Kidney (tissue), 14 donors: ENCODE measurements around the gene CDK16. TPM values are rescaled to one million over a fixed set of nuclear protein-coding genes. Genes with fewer than 3 reads are reported as not detected.

Experiments
- DNase-seq, 5 donors: peaks; one replicate each; pipeline ENCODE4 v3.0.0-alpha.2; 2013 to 2020
- FAIRE-seq: peaks from 2 replicates; lab custom pipeline; 2012; peaks lifted over from hg19 to GRCh38; lab: Jason Lieb, UNC
- H3K27ac ChIP-seq, 2 donors: one replicate each; pipeline ENCODE4 v1.7.0; 2013; ENCODE audit warnings: low read depth in 2 of 2, low read length in 2 of 2, inconsistent platforms in 1 of 2
- H3K27me3 ChIP-seq: one replicate; pipeline ENCODE4 v1.7.1; 2013; ENCODE audit warnings: low read length, inconsistent platforms; ENCODE audit not compliant: control insufficient read depth, insufficient read depth
- H3K36me3 ChIP-seq, 3 donors: one replicate each; pipeline versions ENCODE4 v1.7.0 to v1.7.1; 2013; ENCODE audit warnings: low read length in 3 of 3, control low read depth in 1 of 3, inconsistent platforms in 1 of 3; ENCODE audit not compliant: insufficient read depth in 3 of 3, control insufficient read depth in 2 of 3
- H3K4me1 ChIP-seq, 3 donors: one replicate each; pipeline versions ENCODE4 v1.7.0 to v1.7.1; 2013; ENCODE audit warnings: low read length in 3 of 3, inconsistent platforms in 1 of 3, low read depth in 1 of 3; ENCODE audit not compliant: control insufficient read depth in 2 of 3, insufficient read depth in 2 of 3
- H3K4me3 ChIP-seq, 3 donors: one replicate each; pipeline versions ENCODE4 v1.7.0 to v1.8.1; 2013; ENCODE audit warnings: low read length in 3 of 3, control low read depth in 1 of 3, inconsistent platforms in 1 of 3
- H3K9ac ChIP-seq, 3 donors: one replicate each; pipeline versions ENCODE4 v1.7.0 to v1.7.1; 2013; ENCODE audit warnings: low read length in 3 of 3, control low read depth in 1 of 3, inconsistent platforms in 1 of 3
- H3K9me3 ChIP-seq, 3 donors: one replicate each; pipeline versions ENCODE4 v1.7.0 to v1.7.1; 2013; ENCODE audit warnings: low read length in 3 of 3, control low read depth in 1 of 3, inconsistent platforms in 1 of 3; ENCODE audit not compliant: control insufficient read depth in 2 of 3, insufficient read depth in 1 of 3
- CTCF ChIP-seq: IDR thresholded peaks from 3 replicates; pipeline ENCODE4 v1.5.1; 2012; ENCODE audit warnings: mild to moderate bottlenecking, moderate library complexity, borderline replicate concordance; ENCODE audit not compliant: insufficient read depth; ENCODE audit errors: extremely low read depth
- intact Hi-C: fragments of 100-400 bp; cut with DNase I; formaldehyde crosslinking; loops from one replicate; pipeline ENCODE4 v1.11.1; 2022
- polyA plus RNA-seq: library from polyadenylated mRNA; stranded (reverse); fragments of 350-450 nt; fragmentation: Illumina TruSeq; extraction: RNeasy Lipid Tissue Mini Kit (QIAGEN cat#74804); gene quantifications from one replicate; pipeline ENCODE4 v1.2.3, GENCODE V29; 2014; ENCODE audit warnings: low read depth, low replicate concordance; ENCODE audit not compliant: insufficient read depth
- total RNA-seq: library from RNA; stranded (reverse); fragmentation: NEBNext Ultra II Directional; extraction: Animal tissue kit (Norgen Biotek cat#: 25700); gene quantifications from one replicate; pipeline ENCODE4 v1.2.1, GENCODE V29; 2021
- donor health status: control.
- donor health status: control.
- donor health status: control.
- donor health status: control.
- donor health status: control.
- donor health status: DM: yes; HTN: yes; CAD: no.
- donor health status: Normal renal cell carcinoma (clear cell type).

Gene CDK16
- total and polyA plus RNA-seq, 2 donors from 2014 or later: 89.1 to 96.1 TPM

GRCh38 chrX:47209508-47210238 lies 8.8 kb upstream of the CDK16 start:
- Histone ChIP-seq H3K27ac (no peak overlapping the region), H3K4me1 (no peaks in the 10 kb centered on the region), H3K4me3 (no peak overlapping the region), H3K9me3 (no peaks in the 10 kb centered on the region), H3K9ac (no peak overlapping the region), H3K27me3 (no peaks in the 10 kb centered on the region), H3K36me3 (peaks cover 41 to 81% (median 42%) of the 10 kb centered on the region in 3 donors)
- FAIRE-seq (no peak), DNase-seq (peak in 1 of 5 donors; percentile 40)
- no peak for TF ChIP-seq CTCF
- intact Hi-C loops: no loop called here

- H3K9me3 ChIP-seq: no peaks in the 10 kb centered on the region
- H3K4me3 ChIP-seq: no peak overlapping the region
- H3K27me3 ChIP-seq: no peaks in the 10 kb centered on the region
- TF ChIP-seq CTCF: no peak
- H3K4me1 ChIP-seq: no peaks in the 10 kb centered on the region
- H3K36me3 ChIP-seq: peaks cover 39 to 80% (median 42%) of the 10 kb centered on the region in 3 donors
- no peak overlapping the region for H3K27ac ChIP-seq
- no peak overlapping the region for H3K9ac ChIP-seq
- intact Hi-C loops: no loop called here
- FAIRE-seq (no peak), DNase-seq (peak in 1 of 5 donors; percentile 55)
Observed at GRCh38 chrX:47210661-47211425, 7.6 kb upstream of the CDK16 start.

DNA sequence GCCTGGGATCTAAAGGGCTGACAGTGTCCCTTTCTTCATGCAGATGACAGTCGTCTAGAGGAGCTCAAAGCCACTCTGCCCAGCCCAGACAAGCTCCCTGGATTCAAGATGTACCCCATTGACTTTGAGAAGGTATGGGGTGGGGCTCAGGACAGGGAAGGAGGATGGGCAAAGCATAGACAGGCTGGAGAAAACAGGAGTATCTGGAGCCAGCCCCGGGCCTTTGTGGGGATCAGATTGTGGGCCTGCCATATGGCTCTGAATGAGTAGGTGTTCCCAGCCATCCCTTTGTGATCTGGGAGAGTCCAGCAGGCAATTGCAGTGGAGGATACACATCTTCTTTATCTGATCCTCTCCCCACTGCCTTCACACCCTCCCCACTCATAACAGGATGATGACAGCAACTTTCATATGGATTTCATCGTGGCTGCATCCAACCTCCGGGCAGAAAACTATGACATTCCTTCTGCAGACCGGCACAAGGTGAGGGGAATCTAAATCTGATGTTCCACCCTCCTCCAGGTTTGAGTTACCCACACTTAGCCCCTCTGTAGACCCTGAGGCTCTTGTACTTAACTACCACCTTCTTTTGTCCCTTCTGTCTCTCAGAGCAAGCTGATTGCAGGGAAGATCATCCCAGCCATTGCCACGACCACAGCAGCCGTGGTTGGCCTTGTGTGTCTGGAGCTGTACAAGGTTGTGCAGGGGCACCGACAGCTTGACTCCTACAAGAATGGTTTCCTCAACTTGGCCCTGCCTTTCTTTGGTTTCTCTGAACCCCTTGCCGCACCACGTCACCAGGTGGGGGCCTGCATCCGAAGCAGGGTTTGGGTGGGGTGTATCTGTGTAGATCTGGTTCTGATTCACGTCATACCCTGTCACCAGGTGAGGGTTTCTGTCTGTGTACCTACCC lies 5.8 kb upstream of the CDK16 start:
- H3K9me3 ChIP-seq: no peaks in the 10 kb centered on the region
- H3K36me3 ChIP-seq: peaks cover 37 to 65% (median 38%) of the 10 kb centered on the region in 3 donors
- no peak overlapping the region for H3K4me3 ChIP-seq
- H3K27ac ChIP-seq: no peak overlapping the region
- intact Hi-C loops: no loop called here
- H3K4me1 ChIP-seq: peaks cover 0 to 7% (median 4%) of the 10 kb centered on the region in 3 donors
- DNase-seq (peak in 1 of 5 donors; percentile 33), FAIRE-seq (no peak)
- H3K9ac ChIP-seq: no peak overlapping the region
- no peaks in the 10 kb centered on the region for H3K27me3 ChIP-seq
- TF ChIP-seq CTCF: no peak
